ENCODE results near the gene MYRF.
A peak's percentile ranks its signal among the peaks of the same experiment; 100 is the strongest.

Gene MYRF

DNA sequence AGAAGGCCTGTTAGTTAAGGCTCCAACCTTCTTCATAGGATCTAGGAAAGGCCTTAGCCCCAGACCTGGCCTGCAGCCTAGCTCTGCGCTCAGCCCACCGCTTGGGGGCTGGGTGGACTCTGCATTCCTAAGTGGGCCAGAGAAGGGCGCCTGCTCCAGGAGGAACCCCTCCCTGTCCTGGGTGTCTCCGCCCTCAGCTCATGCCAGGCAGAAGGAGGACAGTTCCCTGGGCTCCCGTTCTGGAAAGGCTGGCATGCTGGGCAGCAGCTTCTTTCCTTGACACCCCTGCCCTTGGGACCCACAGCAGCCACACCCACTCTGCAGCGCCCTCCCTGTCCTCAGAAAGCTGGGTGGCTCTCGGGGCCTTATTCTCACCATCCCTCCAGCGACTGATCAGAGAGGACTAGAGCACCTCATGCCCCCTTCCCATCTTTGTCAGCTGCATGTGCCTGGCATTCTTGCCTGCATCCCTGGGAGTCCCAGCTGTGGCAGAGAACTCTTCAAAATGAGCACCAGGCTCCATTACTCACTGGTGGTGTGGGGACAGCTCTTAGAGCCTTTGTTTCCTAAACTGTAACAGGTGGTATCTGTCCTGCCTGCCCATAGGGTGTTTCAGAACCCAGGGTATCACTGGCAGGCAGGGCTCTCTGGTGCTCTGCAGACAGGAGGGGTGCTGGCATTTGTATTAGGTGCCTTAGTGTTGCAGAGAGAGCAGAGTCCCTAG is 20.3 kb upstream of the MYRF start:
- TF ChIP-seq, protein P1, sequence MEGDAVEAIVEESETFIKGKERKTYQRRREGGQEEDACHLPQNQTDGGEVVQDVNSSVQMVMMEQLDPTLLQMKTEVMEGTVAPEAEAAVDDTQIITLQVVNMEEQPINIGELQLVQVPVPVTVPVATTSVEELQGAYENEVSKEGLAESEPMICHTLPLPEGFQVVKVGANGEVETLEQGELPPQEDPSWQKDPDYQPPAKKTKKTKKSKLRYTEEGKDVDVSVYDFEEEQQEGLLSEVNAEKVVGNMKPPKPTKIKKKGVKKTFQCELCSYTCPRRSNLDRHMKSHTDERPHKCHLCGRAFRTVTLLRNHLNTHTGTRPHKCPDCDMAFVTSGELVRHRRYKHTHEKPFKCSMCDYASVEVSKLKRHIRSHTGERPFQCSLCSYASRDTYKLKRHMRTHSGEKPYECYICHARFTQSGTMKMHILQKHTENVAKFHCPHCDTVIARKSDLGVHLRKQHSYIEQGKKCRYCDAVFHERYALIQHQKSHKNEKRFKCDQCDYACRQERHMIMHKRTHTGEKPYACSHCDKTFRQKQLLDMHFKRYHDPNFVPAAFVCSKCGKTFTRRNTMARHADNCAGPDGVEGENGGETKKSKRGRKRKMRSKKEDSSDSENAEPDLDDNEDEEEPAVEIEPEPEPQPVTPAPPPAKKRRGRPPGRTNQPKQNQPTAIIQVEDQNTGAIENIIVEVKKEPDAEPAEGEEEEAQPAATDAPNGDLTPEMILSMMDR (IDR thresholded peaks at IDR 0.05; ENCODE audit: insufficient read depth, low read length), result no peak
- TF ChIP-seq SPI1 (IDR thresholded peaks at IDR 0.05; ENCODE audit: borderline replicate concordance, low read depth) (no peak), GABPA (IDR thresholded peaks at IDR 0.05; ENCODE audit: low read depth) (no peak), POLR2AphosphoS5 (IDR thresholded peaks at IDR 0.05; ENCODE audit: low read depth) (no peak)
- TF ChIP-seq, protein P2, sequence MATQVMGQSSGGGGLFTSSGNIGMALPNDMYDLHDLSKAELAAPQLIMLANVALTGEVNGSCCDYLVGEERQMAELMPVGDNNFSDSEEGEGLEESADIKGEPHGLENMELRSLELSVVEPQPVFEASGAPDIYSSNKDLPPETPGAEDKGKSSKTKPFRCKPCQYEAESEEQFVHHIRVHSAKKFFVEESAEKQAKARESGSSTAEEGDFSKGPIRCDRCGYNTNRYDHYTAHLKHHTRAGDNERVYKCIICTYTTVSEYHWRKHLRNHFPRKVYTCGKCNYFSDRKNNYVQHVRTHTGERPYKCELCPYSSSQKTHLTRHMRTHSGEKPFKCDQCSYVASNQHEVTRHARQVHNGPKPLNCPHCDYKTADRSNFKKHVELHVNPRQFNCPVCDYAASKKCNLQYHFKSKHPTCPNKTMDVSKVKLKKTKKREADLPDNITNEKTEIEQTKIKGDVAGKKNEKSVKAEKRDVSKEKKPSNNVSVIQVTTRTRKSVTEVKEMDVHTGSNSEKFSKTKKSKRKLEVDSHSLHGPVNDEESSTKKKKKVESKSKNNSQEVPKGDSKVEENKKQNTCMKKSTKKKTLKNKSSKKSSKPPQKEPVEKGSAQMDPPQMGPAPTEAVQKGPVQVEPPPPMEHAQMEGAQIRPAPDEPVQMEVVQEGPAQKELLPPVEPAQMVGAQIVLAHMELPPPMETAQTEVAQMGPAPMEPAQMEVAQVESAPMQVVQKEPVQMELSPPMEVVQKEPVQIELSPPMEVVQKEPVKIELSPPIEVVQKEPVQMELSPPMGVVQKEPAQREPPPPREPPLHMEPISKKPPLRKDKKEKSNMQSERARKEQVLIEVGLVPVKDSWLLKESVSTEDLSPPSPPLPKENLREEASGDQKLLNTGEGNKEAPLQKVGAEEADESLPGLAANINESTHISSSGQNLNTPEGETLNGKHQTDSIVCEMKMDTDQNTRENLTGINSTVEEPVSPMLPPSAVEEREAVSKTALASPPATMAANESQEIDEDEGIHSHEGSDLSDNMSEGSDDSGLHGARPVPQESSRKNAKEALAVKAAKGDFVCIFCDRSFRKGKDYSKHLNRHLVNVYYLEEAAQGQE (IDR thresholded peaks at IDR 0.05; ENCODE audit: insufficient replicate concordance, low read depth), result no peak
- H3K27me3 ChIP-seq (ENCODE audit: insufficient read depth, poor library complexity, severe bottlenecking), result no peaks in the 10 kb centered on the region
- no peak for DNase-seq (ENCODE audit: low read depth in 1 of 2, low spot score in 1 of 2)
- H3K4me3 ChIP-seq (replicated peaks; ENCODE audit: insufficient read depth, low read length), result no peak overlapping the region
- H3K27ac ChIP-seq (replicated peaks), result no peak overlapping the region

DNA sequence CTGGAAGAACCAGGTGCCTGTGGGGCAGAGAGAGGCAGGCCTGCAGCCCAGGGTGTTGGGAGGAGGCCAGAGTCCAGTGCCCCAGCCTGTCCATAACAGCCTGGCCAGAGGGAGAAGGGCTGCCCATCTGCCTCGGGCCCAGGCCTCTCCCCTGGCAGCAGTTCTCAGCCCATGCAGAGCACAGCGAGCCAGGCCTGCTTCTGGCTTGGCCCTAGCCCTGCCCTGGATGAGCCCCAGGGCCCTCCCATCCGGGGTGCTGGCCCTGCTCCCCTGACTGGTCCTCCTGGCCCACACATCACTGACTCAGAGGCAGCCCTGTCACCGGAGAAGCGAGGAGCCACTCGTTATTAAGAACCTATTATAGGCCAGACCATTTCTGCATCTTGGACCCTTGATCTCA is 19.7 kb upstream of the MYRF start:
- no peak for DNase-seq (ENCODE audit: low read depth in 1 of 2, low spot score in 1 of 2)
- H3K4me3 ChIP-seq (replicated peaks; ENCODE audit: insufficient read depth, low read length), result no peak overlapping the region
- TF ChIP-seq, protein P2 (IDR thresholded peaks at IDR 0.05; ENCODE audit: insufficient replicate concordance, low read depth), result no peak
- TF ChIP-seq, protein P1 (IDR thresholded peaks at IDR 0.05; ENCODE audit: insufficient read depth, low read length), result no peak
- TF ChIP-seq GABPA (IDR thresholded peaks at IDR 0.05; ENCODE audit: low read depth) (no peak), SPI1 (IDR thresholded peaks at IDR 0.05; ENCODE audit: borderline replicate concordance, low read depth) (no peak)
- H3K27ac ChIP-seq (replicated peaks), result no peak overlapping the region
- H3K27me3 ChIP-seq (ENCODE audit: insufficient read depth, poor library complexity, severe bottlenecking), result no peaks in the 10 kb centered on the region

DNA sequence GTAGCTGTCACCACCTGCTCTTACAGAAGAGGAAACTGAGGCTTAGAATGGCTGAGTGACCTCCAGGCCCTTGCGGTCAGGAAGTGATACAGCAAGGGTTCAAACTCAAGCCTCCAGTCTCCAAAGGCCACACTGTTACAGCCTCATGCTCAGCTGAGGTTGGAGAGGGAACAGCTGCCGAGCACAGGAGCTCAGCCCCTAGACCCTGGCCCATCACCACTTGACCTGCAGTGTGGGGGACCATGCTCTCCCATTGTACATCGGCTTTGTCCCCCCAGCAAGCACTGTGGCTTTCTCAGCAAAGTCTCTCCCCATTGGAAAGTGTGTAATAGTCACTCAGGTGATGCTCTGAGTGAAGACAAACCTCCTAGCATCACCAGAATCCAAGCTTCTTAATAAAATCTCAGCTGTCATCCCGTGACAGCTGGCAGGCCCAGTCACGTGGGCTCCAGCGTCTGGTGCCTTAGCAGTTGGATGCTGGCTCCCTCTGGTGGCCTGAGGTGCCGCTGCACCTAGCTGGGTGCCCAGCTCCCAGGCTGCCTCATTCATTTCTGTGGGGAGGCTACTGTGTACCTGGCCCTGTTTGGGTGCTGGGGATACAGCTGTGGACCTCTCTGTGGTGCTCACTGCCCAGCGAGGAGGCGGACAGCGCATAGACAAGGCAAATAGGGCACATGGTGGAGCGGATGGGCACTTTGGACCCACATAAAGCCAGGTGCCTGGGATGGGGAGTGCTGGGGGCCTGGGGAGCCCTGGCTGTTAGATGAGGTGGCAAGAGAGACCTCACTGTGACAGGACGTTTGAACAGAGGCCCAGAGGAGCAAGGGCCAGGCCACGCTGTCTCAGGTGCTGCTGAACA is 19.1 kb upstream of the MYRF start:
- peak; percentile 52 to 79 for DNase-seq (ENCODE audit: low read depth in 1 of 2, low spot score in 1 of 2)
- no peak overlapping the region for H3K27ac ChIP-seq (replicated peaks)
- TF ChIP-seq, protein P1 (IDR thresholded peaks at IDR 0.05; ENCODE audit: insufficient read depth, low read length), result peak; percentile 99
- no peak for TF ChIP-seq POLR2AphosphoS5 (IDR thresholded peaks at IDR 0.05; ENCODE audit: low read depth)
- H3K4me3 ChIP-seq (replicated peaks; ENCODE audit: insufficient read depth, low read length), result no peak overlapping the region
- no peaks in the 10 kb centered on the region for H3K27me3 ChIP-seq (ENCODE audit: insufficient read depth, poor library complexity, severe bottlenecking)

Data from HL-60 (cell line).